Measurements from ENCODE around the gene EFNA5. TPM values are rescaled to one million over a fixed set of nuclear protein-coding genes. Genes with fewer than 3 reads are reported as not detected.

EFNA5 gene
- total RNA-seq, 3 donors from 2014 or later (not counting 1 experiment from before 2014, with no cell fraction given), result 2.2 to 8.1 (median 4.3) TPM

GRCh38 chr5:107526270-107526937 is 144.3 kb downstream of the EFNA5 start:
- ATAC-seq, result no peak
- Mint-ChIP-seq H3K36me3 (no peaks in the 10 kb centered on the region), H3K9me3 (peaks cover 0 to 2% of the 10 kb centered on the region in 2 donors)

GRCh38 chr5:107524111-107524510 is 146.6 kb downstream of the EFNA5 start:
- Histone ChIP-seq H3K27ac (ENCODE audit: low read length) (no peak overlapping the region), H3K4me3 (ENCODE audit: low read length) (no peak overlapping the region), H3K9me3 (ENCODE audit: control insufficient read depth, insufficient read depth, low read length) (no peaks in the 10 kb centered on the region), H3K27me3 (ENCODE audit: control insufficient read depth, insufficient read depth, low read length) (no peaks in the 10 kb centered on the region), H3K36me3 (ENCODE audit: control insufficient read depth, insufficient read depth, low read length) (no peaks in the 10 kb centered on the region), H3K4me1 (ENCODE audit: control insufficient read depth, insufficient read depth, low read length) (peaks cover 6% of the 10 kb centered on the region)
- H3K4me3 Mint-ChIP-seq, result no peak overlapping the region
- intact Hi-C loops (cut with micrococcal nuclease), result no loop called here
- peaks cover 0 to 7% of the 10 kb centered on the region in 2 donors for H3K27me3 Mint-ChIP-seq (ENCODE audit: low read depth in 2 of 2)
- ATAC-seq, result no peak
- WGBS (ENCODE audit: insufficient coverage), result 95% methylated on average over 2 of the region's 2 CpGs
- peaks cover 13 to 16% of the 10 kb centered on the region in 2 donors for H3K4me1 Mint-ChIP-seq
- H3K27ac Mint-ChIP-seq, result no peak overlapping the region
- H3K36me3 Mint-ChIP-seq, result no peaks in the 10 kb centered on the region
- DNase-seq, result no peak
- no peak for TF ChIP-seq CTCF (IDR thresholded peaks at IDR 0.05)
- H3K9me3 Mint-ChIP-seq, result no peaks in the 10 kb centered on the region

More at GRCh38 chr5:107526270-107526937, 144.3 kb downstream of the EFNA5 start:
- H3K4me1 Mint-ChIP-seq, result no peaks in the 10 kb centered on the region
- TF ChIP-seq CTCF (IDR thresholded peaks at IDR 0.05), result no peak
- Histone ChIP-seq H3K4me3 (ENCODE audit: low read length) (no peak overlapping the region), H3K4me1 (ENCODE audit: control insufficient read depth, insufficient read depth, low read length) (no peaks in the 10 kb centered on the region), H3K27me3 (ENCODE audit: control insufficient read depth, insufficient read depth, low read length) (no peaks in the 10 kb centered on the region), H3K27ac (ENCODE audit: low read length) (no peak overlapping the region), H3K9me3 (ENCODE audit: control insufficient read depth, insufficient read depth, low read length) (no peaks in the 10 kb centered on the region), H3K36me3 (ENCODE audit: control insufficient read depth, insufficient read depth, low read length) (no peaks in the 10 kb centered on the region)
- no peak overlapping the region for H3K27ac Mint-ChIP-seq
- peaks cover 2 to 7% of the 10 kb centered on the region in 2 donors for H3K27me3 Mint-ChIP-seq (ENCODE audit: low read depth in 2 of 2)
- no peak for DNase-seq
- intact Hi-C loops (cut with micrococcal nuclease), result no loop called here
- no peak overlapping the region for H3K4me3 Mint-ChIP-seq

- DNase-seq, result no peak
- WGBS (ENCODE audit: insufficient coverage), result 94% methylated on average over 5 of the region's 5 CpGs
- Mint-ChIP-seq H3K4me1 (peaks cover 13 to 18% of the 10 kb centered on the region in 2 donors), H3K27me3 (ENCODE audit: low read depth in 2 of 2) (peaks cover 0 to 7% of the 10 kb centered on the region in 2 donors), H3K27ac (no peak overlapping the region), H3K9me3 (no peaks in the 10 kb centered on the region), H3K36me3 (no peaks in the 10 kb centered on the region), H3K4me3 (no peak overlapping the region)
- no peak for ATAC-seq
- Histone ChIP-seq H3K27me3 (ENCODE audit: control insufficient read depth, insufficient read depth, low read length) (no peaks in the 10 kb centered on the region), H3K4me3 (ENCODE audit: low read length) (no peak overlapping the region), H3K9me3 (ENCODE audit: control insufficient read depth, insufficient read depth, low read length) (no peaks in the 10 kb centered on the region), H3K27ac (ENCODE audit: low read length) (no peak overlapping the region), H3K36me3 (ENCODE audit: control insufficient read depth, insufficient read depth, low read length) (no peaks in the 10 kb centered on the region), H3K4me1 (ENCODE audit: control insufficient read depth, insufficient read depth, low read length) (peaks cover 6% of the 10 kb centered on the region)
- intact Hi-C loops (cut with micrococcal nuclease), result no loop called here
- TF ChIP-seq CTCF (IDR thresholded peaks at IDR 0.05), result no peak
Measured at GRCh38 chr5:107523029-107523680, 147.6 kb downstream of the EFNA5 start.

Data from natural killer cell (primary cell).